ENCODE data around the gene DICER1. TPM values are rescaled to one million over a fixed set of nuclear protein-coding genes. Genes with fewer than 3 reads are reported as not detected.

DICER1 gene
- total and polyA plus RNA-seq, 2 donors (not counting 3 experiments of a cell fraction or from before 2014, with no cell fraction given): 8.3 to 43.6 TPM

GRCh38 chr14:95182379-95182778 lies 25.1 kb upstream of the DICER1 start:
- dilution Hi-C loops (cut with MboI; ENCODE audit: extremely low pct_ligation_motif_present, low sequenced_read_pairs) (no loop called here), intact Hi-C loops (cut with micrococcal nuclease) (loop anchor here (5.0 kb wide), 1 partner anchor 135 kb away; the partner anchor contains the start of gene CLMN)
- H3K4me1 ChIP-seq (ENCODE audit: control insufficient read depth, extremely low read depth, insufficient read depth, low read length): peaks cover 38% of the 10 kb centered on the region
- ChIA-PET POLR2A (no interaction called here), CTCF (interaction anchor here (2.6 to 3.1 kb wide), 2 partner anchors 8 to 179 kb away, joined by 12 to 19 read pairs; no protein-coding TSS in a partner anchor)
- H3K27me3 ChIP-seq (ENCODE audit: control insufficient read depth in 2 of 2, insufficient read depth in 2 of 2, low read length in 2 of 2): no peaks in the 10 kb centered on the region
- no peak overlapping the region for H3K9ac ChIP-seq (replicated peaks; ENCODE audit: extremely low read depth, insufficient read depth, low read length)
- DNase-seq (ENCODE audit: low read depth, low spot score) (no peak), FAIRE-seq (peak; percentile 47)
- no TSS peak for BruUV-seq (replicated peaks)
- H3K9me1 ChIP-seq (replicated peaks; ENCODE audit: control insufficient read depth, extremely low read depth, insufficient read depth, low read length): no peaks in the 10 kb centered on the region
- H3K9me3 ChIP-seq (replicated peaks; ENCODE audit: control insufficient read depth, insufficient read depth, low read length): no peaks in the 10 kb centered on the region
- no peaks in the 10 kb centered on the region for H3K36me3 ChIP-seq (ENCODE audit: control insufficient read depth in 2 of 2, extremely low read depth in 1 of 2, insufficient read depth in 2 of 2, low read length in 2 of 2)
- H3K27ac ChIP-seq (ENCODE audit: insufficient read depth, low read depth, low read length): no peak overlapping the region
- H2AFZ ChIP-seq (ENCODE audit: low read depth, low read length): no peak overlapping the region
- H3K4me2 ChIP-seq (ENCODE audit: insufficient read depth, low read length): no peak overlapping the region
- TF ChIP-seq POLR2AphosphoS5 (IDR thresholded peaks at IDR 0.05; ENCODE audit: insufficient read depth, low read depth, low read length) (no peak), MAX (IDR thresholded peaks at IDR 0.05; ENCODE audit: insufficient read depth, insufficient read length) (no peak), JUN (IDR thresholded peaks at IDR 0.05; ENCODE audit: borderline replicate concordance, insufficient read depth, insufficient read length, low read depth) (no peak), CTCF (IDR thresholded peaks at IDR 0.05; ENCODE audit: extremely low read depth in 1 of 2, insufficient read depth in 1 of 2, low read depth in 1 of 2, low read length in 2 of 2) (no peak), EZH2 (IDR thresholded peaks at IDR 0.05; ENCODE audit: borderline replicate concordance, low read depth, low read length, severe bottlenecking) (no peak), POLR2A (IDR thresholded peaks at IDR 0.05; ENCODE audit: low read depth, low read length) (no peak), MYC (IDR thresholded peaks at IDR 0.05; ENCODE audit: low read depth, low read length) (no peak), FOS (IDR thresholded peaks at IDR 0.05; ENCODE audit: borderline replicate concordance, insufficient read depth, low read length) (no peak)
- no peak overlapping the region for H3K4me3 ChIP-seq (replicated peaks in 1 of 3; ENCODE audit: insufficient read depth in 1 of 3, low read depth in 1 of 3, low read length in 3 of 3)
- H4K20me1 ChIP-seq (replicated peaks; ENCODE audit: control insufficient read depth, extremely low read depth, insufficient read depth, low read length): no peaks in the 10 kb centered on the region
- H3K79me2 ChIP-seq (ENCODE audit: control insufficient read depth, insufficient read depth, low read length): no peaks in the 10 kb centered on the region
